Amniotic epithelial cell (primary cell): ENCODE measurements around the gene MPC2.
"Not testable (repeated sequence)": the region's sequence is repeated elsewhere in the genome, so short reads cannot be mapped to it uniquely, and the experiment has no call there.

Experiments
- DNase-seq: peaks from one replicate; pipeline ENCODE4 v3.0.0-alpha.2; 2010; ENCODE audit warnings: low read depth

Gene MPC2

GRCh38 chr1:167905182-167905581, 31.7 kb downstream of the MPC2 start:
- DNase-seq = no peak

GRCh38 chr1:167904652-167905130, 32.2 kb downstream of the MPC2 start:
- DNase-seq = peak; percentile 64

DNA sequence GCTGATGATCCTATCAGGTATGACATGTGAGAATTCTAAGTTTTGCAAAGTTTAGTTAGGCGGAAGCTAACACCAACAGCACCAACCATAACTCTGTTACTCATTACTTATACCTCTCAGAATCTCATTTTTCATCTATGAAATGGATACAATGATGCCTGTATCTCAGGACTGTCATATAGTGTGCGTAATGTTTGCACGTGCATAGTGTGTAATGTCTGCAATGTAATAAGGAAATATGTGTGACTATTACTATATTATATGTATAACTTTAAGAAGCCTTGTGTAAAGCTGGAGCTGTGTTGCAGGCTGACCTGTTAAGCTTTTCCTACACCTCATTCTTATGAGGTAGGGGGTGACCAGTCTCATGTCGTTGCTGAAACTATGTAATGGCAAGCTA, 36.0 kb downstream of the MPC2 start:
- DNase-seq = no peak

DNA sequence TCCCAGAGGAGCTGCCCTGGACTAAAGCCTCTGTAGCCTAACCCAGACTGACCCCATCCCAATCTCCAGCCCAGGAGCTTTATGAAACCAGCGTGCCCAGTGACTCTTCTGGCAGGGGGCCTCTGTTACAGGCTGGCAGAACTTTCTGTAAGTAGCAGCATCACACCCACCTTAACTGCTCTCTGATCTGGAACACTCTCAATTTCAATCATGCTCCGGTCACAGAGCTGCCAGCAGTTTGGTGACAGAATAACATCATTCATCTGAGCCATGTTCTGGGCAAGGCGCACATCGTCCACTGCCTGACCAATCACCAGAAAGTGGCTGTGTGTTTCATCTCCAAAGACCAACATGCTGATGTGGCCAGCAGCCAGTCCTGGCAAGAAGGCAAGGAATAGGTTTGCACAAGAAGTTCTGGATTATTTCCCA, 37.6 kb downstream of the MPC2 start:
- peak; percentile 16 for DNase-seq

DNA sequence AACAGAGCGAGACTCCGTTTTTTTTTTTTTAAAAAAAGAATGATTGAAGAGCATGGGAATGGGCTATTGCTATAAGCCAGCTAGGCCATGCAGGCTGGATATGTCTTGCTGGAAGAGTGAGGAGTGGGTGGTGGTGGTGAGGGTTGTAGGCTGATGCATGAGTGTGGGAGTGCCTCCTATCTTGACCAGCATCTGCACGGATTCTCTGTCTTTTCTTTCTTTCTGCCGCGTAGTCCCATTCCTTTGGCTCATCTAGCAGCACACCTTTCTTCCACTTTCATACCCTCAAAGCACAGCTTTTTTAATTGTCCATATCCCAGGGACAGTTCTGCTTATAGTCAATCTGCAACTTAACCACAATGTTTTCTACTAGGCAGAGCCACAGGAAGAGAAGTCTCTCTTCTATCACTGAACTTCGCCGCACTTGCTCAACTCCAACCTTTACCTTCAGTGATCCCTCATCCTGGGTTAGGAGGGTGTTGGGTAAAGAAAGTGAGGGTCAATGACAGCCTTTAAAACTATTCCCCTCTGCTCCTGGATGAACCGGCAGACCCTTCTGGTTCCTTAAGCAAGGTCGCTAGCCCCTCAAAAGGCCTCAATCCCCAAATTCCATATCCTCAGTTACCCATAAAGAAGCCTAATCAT, 38.2 kb downstream of the MPC2 start:
- no peak for DNase-seq

- no peak for DNase-seq
These were observed 43.1 kb downstream of the MPC2 start for GRCh38 chr1:167893798-167894197.

GRCh38 chr1:167890400-167890799, 46.5 kb downstream of the MPC2 start:
- no peak for DNase-seq

GRCh38 chr1:167887187-167887586, 49.7 kb downstream of the MPC2 start:
- not testable (repeated sequence) for DNase-seq

- no peak for DNase-seq
These were observed 54.5 kb downstream of the MPC2 start for GRCh38 chr1:167882376-167882775.

GRCh38 chr1:167881786-167882185, 55.1 kb downstream of the MPC2 start:
- DNase-seq = no peak

DNA sequence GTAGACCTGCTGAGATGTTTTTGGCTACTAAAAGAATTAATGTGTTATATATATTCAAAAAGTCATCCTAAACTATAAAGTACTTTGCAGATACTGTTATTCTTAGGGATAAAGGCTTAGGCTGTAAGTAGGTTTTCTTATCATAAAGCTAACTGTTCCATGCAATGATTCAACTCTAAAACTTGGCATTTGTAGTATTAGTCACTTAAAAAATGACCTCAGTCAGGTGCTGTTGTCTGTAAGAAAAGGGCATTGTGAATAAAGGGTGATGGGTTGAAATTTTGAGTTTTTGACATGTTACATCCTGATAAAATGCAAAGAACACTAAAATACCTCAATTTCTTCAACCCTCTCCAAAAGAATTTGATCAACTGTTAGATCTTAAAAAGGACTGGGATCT, 55.8 kb downstream of the MPC2 start:
- DNase-seq = peak; percentile 71

GRCh38 chr1:167880580-167881021, 56.3 kb downstream of the MPC2 start:
- DNase-seq = peak; percentile 53

GRCh38 chr1:167879508-167879907, 57.4 kb downstream of the MPC2 start:
- no peak for DNase-seq

GRCh38 chr1:167878372-167879160, 58.3 kb downstream of the MPC2 start:
- DNase-seq = no peak

GRCh38 chr1:167876597-167877175, 60.2 kb downstream of the MPC2 start:
- DNase-seq = no peak

DNA sequence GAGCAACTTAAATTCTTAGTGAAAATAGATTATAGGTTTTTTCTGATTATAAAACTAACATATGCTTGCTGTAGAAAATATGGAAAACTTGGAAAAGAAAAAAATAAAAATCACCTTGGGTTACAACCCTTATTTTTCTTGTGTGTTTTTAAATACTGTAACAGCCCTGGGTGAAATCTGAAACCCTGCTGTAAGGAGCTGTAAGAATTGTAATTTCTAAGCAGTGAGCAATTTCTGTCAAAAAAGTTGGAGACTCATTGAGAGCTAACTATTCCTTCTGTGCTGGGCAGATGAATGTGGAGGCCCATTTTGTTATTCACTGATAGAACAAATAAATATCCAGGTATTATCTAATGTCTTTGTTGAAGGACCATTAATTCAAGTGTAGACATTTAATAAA, 65.5 kb downstream of the MPC2 start:
- DNase-seq = no peak

DNA sequence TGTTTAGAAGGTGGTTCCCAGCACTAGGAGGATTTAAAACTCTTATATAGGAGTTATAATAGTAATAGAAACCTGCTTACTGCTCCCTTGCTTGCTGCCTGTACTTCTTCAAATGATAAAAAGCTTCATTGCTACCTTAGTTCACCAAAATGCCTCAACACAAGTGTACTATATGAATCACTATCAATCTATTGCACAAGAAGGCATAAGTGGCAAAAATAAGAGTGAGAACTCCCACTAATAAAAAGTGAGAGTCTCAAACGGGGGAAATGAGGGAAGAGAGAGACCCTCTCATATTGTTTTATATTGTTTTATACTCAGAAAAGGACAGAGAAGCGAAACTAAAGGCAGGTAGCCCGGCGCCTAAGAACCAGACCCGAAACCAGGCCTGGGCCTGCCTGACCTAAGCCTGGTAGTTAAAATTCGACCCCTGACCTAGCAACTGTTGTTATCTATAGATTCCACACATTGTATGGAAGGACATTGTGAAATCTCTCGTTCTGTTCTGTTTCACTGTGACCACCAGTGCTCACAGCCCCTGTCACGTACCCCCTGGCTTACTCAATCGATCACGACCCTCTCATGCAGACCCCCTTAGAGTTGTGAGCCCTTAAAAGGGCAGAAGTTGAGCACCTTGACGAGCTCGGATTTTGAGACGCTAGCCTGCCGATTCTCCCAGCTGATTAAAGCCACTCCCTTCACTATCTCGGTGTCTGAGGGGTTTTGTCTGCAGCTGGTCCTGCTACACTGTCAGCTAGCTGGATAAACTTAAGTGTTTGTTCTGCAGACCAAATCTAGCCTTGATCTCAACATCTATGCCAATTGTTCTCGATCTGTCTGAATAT, 67.5 kb downstream of the MPC2 start:
- DNase-seq = peak; percentile 15

- not testable (repeated sequence) for DNase-seq
These were observed 70.0 kb downstream of the MPC2 start for GRCh38 chr1:167866739-167867414.
